ENCODE results near the gene CDK14. TPM values are rescaled to one million over a fixed set of nuclear protein-coding genes. Genes with fewer than 3 reads are reported as not detected.
A peak's percentile ranks its signal among the peaks of the same experiment; 100 is the strongest.

CDK14 gene
- total RNA-seq, 1 experiment from 2014 or later, result 57.9 TPM

GRCh38 chr7:90574146-90574819, 21.8 kb upstream of the CDK14 start:
- Mint-ChIP-seq H3K9me3 (no peaks in the 10 kb centered on the region), H3K36me3 (no peaks in the 10 kb centered on the region), H3K4me3 (no peak overlapping the region), H3K27ac (no peak overlapping the region), H3K4me1 (no peaks in the 10 kb centered on the region), H3K27me3 (ENCODE audit: low read depth) (no peaks in the 10 kb centered on the region)
- no peak for TF ChIP-seq NR1H2 (CRISPR knock-in tag; IDR thresholded peaks at IDR 0.05)
- TF ChIP-seq FOXK1 (CRISPR knock-in tag; IDR thresholded peaks at IDR 0.05), result no peak
- TF ChIP-seq ATF3 (CRISPR knock-in tag; conservative IDR thresholded peaks at IDR 0.05), result no peak
- no peak for TF ChIP-seq SMAD4 (CRISPR knock-in tag; IDR thresholded peaks at IDR 0.05)
- TF ChIP-seq CREM (CRISPR knock-in tag; IDR thresholded peaks at IDR 0.05), result no peak
- no peak for TF ChIP-seq IRF1 (CRISPR knock-in tag; IDR thresholded peaks at IDR 0.05)
- no peak for TF ChIP-seq MXD4 (CRISPR knock-in tag; IDR thresholded peaks at IDR 0.05; ENCODE audit: borderline replicate concordance)
- TF ChIP-seq USF2 (CRISPR knock-in tag; IDR thresholded peaks at IDR 0.05), result no peak
- TF ChIP-seq MAX (CRISPR knock-in tag; IDR thresholded peaks at IDR 0.05), result no peak
- no peak for TF ChIP-seq E2F5 (CRISPR knock-in tag; IDR thresholded peaks at IDR 0.05)
- no peak for TF ChIP-seq NFYB (CRISPR knock-in tag; conservative IDR thresholded peaks at IDR 0.05; ENCODE audit: low read depth)
- TF ChIP-seq ZBTB21 (CRISPR knock-in tag; IDR thresholded peaks at IDR 0.05; ENCODE audit: borderline replicate concordance), result no peak
- TF ChIP-seq PREB (CRISPR knock-in tag; IDR thresholded peaks at IDR 0.05; ENCODE audit: borderline replicate concordance), result no peak
- no peak for TF ChIP-seq SP1 (CRISPR knock-in tag; conservative IDR thresholded peaks at IDR 0.05)
- TF ChIP-seq NR2C2 (CRISPR knock-in tag; IDR thresholded peaks at IDR 0.05), result no peak
- TF ChIP-seq MLX (CRISPR knock-in tag; IDR thresholded peaks at IDR 0.05), result no peak
- ATAC-seq (peak; percentile 64), DNase-seq (ENCODE audit: low spot score) (no peak)
- POLR2A ChIA-PET, result no interaction called here
- CTCF ChIA-PET, result no interaction called here

- Mint-ChIP-seq H3K36me3 (no peaks in the 10 kb centered on the region), H3K9me3 (no peaks in the 10 kb centered on the region), H3K27ac (no peak overlapping the region), H3K4me1 (no peaks in the 10 kb centered on the region), H3K27me3 (ENCODE audit: low read depth) (no peaks in the 10 kb centered on the region), H3K4me3 (no peak overlapping the region)
- ChIA-PET CTCF (no interaction called here), POLR2A (no interaction called here)
- no peak for TF ChIP-seq ZNF423 (CRISPR knock-in tag; IDR thresholded peaks at IDR 0.05)
- no peak for TF ChIP-seq SOX15 (CRISPR knock-in tag; IDR thresholded peaks at IDR 0.05)
- no peak for TF ChIP-seq PRDM15 (CRISPR knock-in tag; IDR thresholded peaks at IDR 0.05)
- no peak for TF ChIP-seq NR1H2 (CRISPR knock-in tag; IDR thresholded peaks at IDR 0.05)
- TF ChIP-seq SMAD3 (CRISPR knock-in tag; IDR thresholded peaks at IDR 0.05; ENCODE audit: borderline replicate concordance), result no peak
- no peak for TF ChIP-seq NFYB (CRISPR knock-in tag; conservative IDR thresholded peaks at IDR 0.05; ENCODE audit: low read depth)
- no peak for TF ChIP-seq CREB1 (CRISPR knock-in tag; IDR thresholded peaks at IDR 0.05)
- no peak for TF ChIP-seq AFF4 (CRISPR knock-in tag; IDR thresholded peaks at IDR 0.05; ENCODE audit: borderline replicate concordance)
- no peak for DNase-seq (ENCODE audit: low spot score)
- no peak for ATAC-seq
Measured at GRCh38 chr7:90574820-90575187, 21.3 kb upstream of the CDK14 start.
